ENCODE measurements around the gene CAB39. TPM values are rescaled to one million over a fixed set of nuclear protein-coding genes. Genes with fewer than 3 reads are reported as not detected.

CAB39 gene
- total RNA-seq, 1 donor from 2014 or later = 92.2 TPM

DNA sequence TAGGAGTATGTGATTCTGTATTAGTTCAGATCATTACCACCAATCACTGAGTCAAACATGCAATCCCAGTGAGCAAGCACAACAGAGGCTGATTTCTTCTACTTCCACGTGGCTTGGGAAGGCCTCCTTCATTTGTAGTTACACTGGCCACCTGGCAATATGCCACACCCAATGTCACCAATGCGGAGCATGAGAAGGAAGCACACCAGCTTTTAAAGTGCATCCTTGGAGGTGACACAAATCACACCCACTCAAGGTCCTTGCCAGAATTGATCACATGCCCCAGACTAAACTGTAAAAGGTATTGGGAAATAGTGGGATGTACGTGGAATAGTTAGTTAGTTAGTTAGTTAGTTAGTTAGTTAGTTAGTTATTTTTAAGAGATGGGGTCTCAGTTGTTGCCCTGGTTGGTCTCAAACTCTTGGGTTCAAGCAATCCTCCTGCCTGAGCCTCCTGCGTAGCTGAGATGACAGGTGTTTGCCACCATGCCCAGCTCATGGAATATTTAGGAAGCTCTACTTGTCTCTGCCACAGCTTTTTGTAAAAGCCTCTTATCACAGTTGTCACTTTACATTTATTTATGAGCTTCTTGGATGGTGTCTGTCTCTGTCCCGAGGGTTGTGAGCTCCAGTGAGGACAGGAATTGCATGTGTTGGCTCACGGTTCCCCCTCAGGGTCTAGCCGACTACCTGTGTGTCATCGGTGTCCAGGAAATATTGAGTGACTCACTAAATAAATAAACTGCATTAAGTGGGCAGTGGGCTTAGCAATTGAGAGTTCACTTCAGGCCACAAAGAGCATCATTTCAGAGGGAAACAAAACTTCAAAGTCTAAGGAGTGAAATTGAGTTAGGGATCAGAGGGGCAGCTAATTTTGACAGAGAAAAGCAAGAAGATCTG, 28.1 kb upstream of the CAB39 start:
- Histone ChIP-seq H3K36me3 (no peaks in the 10 kb centered on the region), H3K4me1 (peaks cover 7% of the 10 kb centered on the region), H3K27ac (replicated peaks) (no peak overlapping the region), H3K4me3 (no peak overlapping the region), H3K27me3 (ENCODE audit: low read depth) (peaks cover 9% of the 10 kb centered on the region), H3K9me3 (replicated peaks) (no peaks in the 10 kb centered on the region)
- no peak for DNase-seq
- TF ChIP-seq, protein P1, sequence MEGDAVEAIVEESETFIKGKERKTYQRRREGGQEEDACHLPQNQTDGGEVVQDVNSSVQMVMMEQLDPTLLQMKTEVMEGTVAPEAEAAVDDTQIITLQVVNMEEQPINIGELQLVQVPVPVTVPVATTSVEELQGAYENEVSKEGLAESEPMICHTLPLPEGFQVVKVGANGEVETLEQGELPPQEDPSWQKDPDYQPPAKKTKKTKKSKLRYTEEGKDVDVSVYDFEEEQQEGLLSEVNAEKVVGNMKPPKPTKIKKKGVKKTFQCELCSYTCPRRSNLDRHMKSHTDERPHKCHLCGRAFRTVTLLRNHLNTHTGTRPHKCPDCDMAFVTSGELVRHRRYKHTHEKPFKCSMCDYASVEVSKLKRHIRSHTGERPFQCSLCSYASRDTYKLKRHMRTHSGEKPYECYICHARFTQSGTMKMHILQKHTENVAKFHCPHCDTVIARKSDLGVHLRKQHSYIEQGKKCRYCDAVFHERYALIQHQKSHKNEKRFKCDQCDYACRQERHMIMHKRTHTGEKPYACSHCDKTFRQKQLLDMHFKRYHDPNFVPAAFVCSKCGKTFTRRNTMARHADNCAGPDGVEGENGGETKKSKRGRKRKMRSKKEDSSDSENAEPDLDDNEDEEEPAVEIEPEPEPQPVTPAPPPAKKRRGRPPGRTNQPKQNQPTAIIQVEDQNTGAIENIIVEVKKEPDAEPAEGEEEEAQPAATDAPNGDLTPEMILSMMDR (IDR thresholded peaks at IDR 0.05; ENCODE audit: borderline replicate concordance) = no peak
- intact Hi-C loops (cut with micrococcal nuclease) = no loop called here

DNA sequence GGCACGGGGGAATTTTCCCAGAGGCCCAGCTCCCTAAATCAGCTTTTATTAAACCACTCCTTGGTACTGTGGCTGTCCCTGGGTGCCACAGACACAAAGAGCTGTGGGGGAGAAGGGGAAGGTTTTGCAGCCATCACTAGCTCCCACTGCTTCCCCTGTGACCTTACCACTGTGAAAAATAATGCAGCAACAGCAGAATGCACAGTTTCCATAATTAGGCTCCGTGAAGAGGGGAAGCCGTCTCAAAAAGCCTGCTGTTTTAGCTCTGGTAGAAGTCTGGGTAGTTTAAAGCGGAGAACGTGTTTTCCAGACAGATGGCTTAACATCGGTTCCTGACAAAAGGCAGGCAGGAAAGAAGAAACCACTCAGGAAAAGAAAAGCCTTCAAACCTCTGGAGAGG, 27.5 kb upstream of the CAB39 start:
- no peak overlapping the region for H3K27ac ChIP-seq (replicated peaks)
- intact Hi-C loops (cut with micrococcal nuclease) = no loop called here
- TF ChIP-seq, protein P1 (IDR thresholded peaks at IDR 0.05; ENCODE audit: borderline replicate concordance) = no peak

DNA sequence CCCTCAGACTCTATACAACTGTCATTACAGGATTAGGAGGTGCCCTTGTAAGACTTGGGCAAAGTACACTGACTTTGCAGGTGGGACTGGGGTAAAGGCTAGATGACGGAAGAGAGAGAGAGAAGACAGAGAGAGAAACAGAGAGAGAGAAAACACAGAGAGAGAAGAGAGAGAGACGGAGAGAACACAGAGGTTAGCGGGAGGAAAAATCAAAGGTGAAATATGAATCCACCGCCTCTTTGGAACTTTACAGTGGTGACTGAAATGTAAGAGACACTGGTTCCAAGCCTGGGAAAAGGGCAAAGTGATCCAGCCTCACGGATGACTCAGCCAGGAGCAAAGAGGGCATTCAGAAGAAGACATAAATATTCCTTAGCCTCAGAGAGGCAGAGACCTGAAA, 25.1 kb upstream of the CAB39 start:
- TF ChIP-seq, protein P1 (IDR thresholded peaks at IDR 0.05; ENCODE audit: borderline replicate concordance) = no peak
- intact Hi-C loops (cut with micrococcal nuclease) = no loop called here

More for the DNA sequence above, 27.5 kb upstream of the CAB39 start:
- no peaks in the 10 kb centered on the region for H3K9me3 ChIP-seq (replicated peaks)
- no peaks in the 10 kb centered on the region for H3K36me3 ChIP-seq
- DNase-seq = no peak
- H3K4me1 ChIP-seq = peaks cover 10% of the 10 kb centered on the region
- H3K27me3 ChIP-seq (ENCODE audit: low read depth) = peaks cover 9% of the 10 kb centered on the region
- H3K4me3 ChIP-seq = no peak overlapping the region

GRCh38 chr2:230688490-230688889, 24.2 kb upstream of the CAB39 start:
- Histone ChIP-seq H3K27me3 (ENCODE audit: low read depth) (peaks cover 6% of the 10 kb centered on the region), H3K4me3 (no peak overlapping the region), H3K4me1 (peaks cover 6% of the 10 kb centered on the region), H3K36me3 (no peaks in the 10 kb centered on the region), H3K9me3 (replicated peaks) (no peaks in the 10 kb centered on the region), H3K27ac (replicated peaks) (no peak overlapping the region)
- DNase-seq = no peak
- intact Hi-C loops (cut with micrococcal nuclease) = no loop called here
- TF ChIP-seq, protein P1 (IDR thresholded peaks at IDR 0.05; ENCODE audit: borderline replicate concordance) = no peak

More for the DNA sequence above, 25.1 kb upstream of the CAB39 start:
- Histone ChIP-seq H3K4me1 (peaks cover 6% of the 10 kb centered on the region), H3K27me3 (ENCODE audit: low read depth) (peaks cover 9% of the 10 kb centered on the region), H3K27ac (replicated peaks) (no peak overlapping the region), H3K4me3 (no peak overlapping the region), H3K9me3 (replicated peaks) (no peaks in the 10 kb centered on the region), H3K36me3 (no peaks in the 10 kb centered on the region)
- DNase-seq = no peak

DNA sequence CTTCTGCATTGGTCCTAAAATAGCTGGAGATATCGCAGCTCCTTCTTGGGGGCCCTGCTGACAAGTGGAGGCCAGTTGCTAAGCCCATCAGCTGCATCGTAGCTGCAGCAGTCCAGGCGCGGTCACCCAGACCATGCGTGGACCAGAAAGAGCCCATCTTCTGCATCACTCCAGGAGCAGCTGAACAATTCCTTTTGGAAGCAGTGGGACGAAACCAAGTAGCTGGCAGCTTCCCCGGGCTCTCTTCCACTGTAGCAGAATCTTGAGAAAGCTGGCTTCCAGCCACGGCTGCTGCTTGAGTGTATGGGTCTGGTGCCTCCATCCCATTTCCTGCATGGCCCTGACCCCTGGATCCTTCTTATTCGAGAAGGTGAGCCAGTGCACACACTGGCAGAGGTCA, 22.2 kb upstream of the CAB39 start:
- TF ChIP-seq, protein P1 (IDR thresholded peaks at IDR 0.05; ENCODE audit: borderline replicate concordance) = no peak
- intact Hi-C loops (cut with micrococcal nuclease) = no loop called here
- no peak overlapping the region for H3K4me3 ChIP-seq
- no peaks in the 10 kb centered on the region for H3K36me3 ChIP-seq
- peaks cover under 1% of the 10 kb centered on the region for H3K27me3 ChIP-seq (ENCODE audit: low read depth)
- no peaks in the 10 kb centered on the region for H3K9me3 ChIP-seq (replicated peaks)
- DNase-seq = peak; percentile 33
- peaks cover 6% of the 10 kb centered on the region for H3K4me1 ChIP-seq
- H3K27ac ChIP-seq (replicated peaks) = no peak overlapping the region

Data from left ventricle myocardium inferior (tissue), 1 donor.